Amniotic epithelial cell (primary cell): ENCODE data around the gene LAGE3.

Experiments
- DNase-seq: peaks from one replicate; pipeline ENCODE4 v3.0.0-alpha.2; 2010; ENCODE audit warnings: low read depth

The LAGE3 gene

GRCh38 chrX:154478728-154479622 lies at the start of gene LAGE3:
TSS of gene LAGE3 (minus strand) at chrX:154479281. CDS start at chrX:154478915, 366 bp downstream.
- peak; percentile 80 for DNase-seq

- peak; percentile 72 for DNase-seq
Observed at GRCh38 chrX:154526901-154527675, 48.0 kb upstream of the LAGE3 start.

- DNase-seq: no peak
Observed at GRCh38 chrX:154525606-154526490, 46.8 kb upstream of the LAGE3 start.

GRCh38 chrX:154519389-154519788 lies 40.3 kb upstream of the LAGE3 start:
- DNase-seq: no peak

- peak; percentile 61 for DNase-seq
Observed at GRCh38 chrX:154517101-154517781, 38.2 kb upstream of the LAGE3 start.

GRCh38 chrX:154516656-154517100 lies 37.6 kb upstream of the LAGE3 start:
- DNase-seq: peak; percentile 95

GRCh38 chrX:154515966-154516655 lies 37.0 kb upstream of the LAGE3 start, which contains the start of gene FAM3A:
TSS of gene FAM3A (minus strand) at chrX:154516232. CDS start at chrX:154515772, 460 bp downstream.
- DNase-seq: no peak

GRCh38 chrX:154515090-154515965 lies 36.2 kb upstream of the LAGE3 start:
- DNase-seq: no peak

GRCh38 chrX:154513716-154514115 lies 34.6 kb upstream of the LAGE3 start:
- DNase-seq: no peak

GRCh38 chrX:154512879-154513553 lies 33.9 kb upstream of the LAGE3 start:
- DNase-seq: no peak

- DNase-seq: no peak
Observed at GRCh38 chrX:154511761-154512160, 32.7 kb upstream of the LAGE3 start.

GRCh38 chrX:154509455-154509854 lies 30.4 kb upstream of the LAGE3 start:
- DNase-seq: no peak

GRCh38 chrX:154508384-154508745 lies 29.3 kb upstream of the LAGE3 start:
- DNase-seq: no peak

GRCh38 chrX:154507673-154508383 lies 28.7 kb upstream of the LAGE3 start:
- no peak for DNase-seq

- no peak for DNase-seq
Observed at GRCh38 chrX:154506483-154507332, 27.6 kb upstream of the LAGE3 start.

GRCh38 chrX:154505734-154506133 lies 26.7 kb upstream of the LAGE3 start:
- peak; percentile 42 for DNase-seq

- DNase-seq: no peak
Observed at GRCh38 chrX:154502989-154503388, 23.9 kb upstream of the LAGE3 start.
